Esophagus muscularis mucosa (tissue), 4 donors: ENCODE measurements around the gene AMOTL1.

Experiments
- CTCF ChIP-seq, 3 experiments: fragments of 200-600 bp in 2 of 3; fragments of 450-650 bp in 1 of 3; sonication (generic) in 2 of 3; IDR thresholded peaks; one replicate each; pipeline ENCODE4 v1.5.1; 2017 to 2019; ENCODE audit warnings: antibody characterized with exemption in 3 of 3, mild to moderate bottlenecking in 2 of 3, moderate library complexity in 1 of 3
- EP300 ChIP-seq: sonication (generic); formaldehyde crosslinking; IDR thresholded peaks from one replicate; pipeline ENCODE4 v1.6.1; 2017; ENCODE audit warnings: antibody characterized with exemption
- POLR2A ChIP-seq: fragments of 450-650 bp; IDR thresholded peaks from one replicate; pipeline ENCODE4 v1.6.1; 2017; ENCODE audit warnings: antibody characterized with exemption, moderate library complexity, mild to moderate bottlenecking, low read depth
- POLR2AphosphoS5 ChIP-seq, 2 donors: sonication (generic); formaldehyde crosslinking; IDR thresholded peaks; one replicate each; pipeline ENCODE4 v1.6.1; 2017; ENCODE audit warnings: antibody characterized with exemption in 2 of 2

GRCh38 chr11:94727819-94728218, 40.3 kb upstream of the AMOTL1 start:
- no peak for TF ChIP-seq CTCF (IDR thresholded peaks at IDR 0.05)
- no peak for TF ChIP-seq POLR2A
- no peak for TF ChIP-seq EP300
- TF ChIP-seq POLR2AphosphoS5 (IDR thresholded peaks at IDR 0.05) = no peak
